Measurements from ENCODE around the gene TTC12.

TTC12 gene

DNA sequence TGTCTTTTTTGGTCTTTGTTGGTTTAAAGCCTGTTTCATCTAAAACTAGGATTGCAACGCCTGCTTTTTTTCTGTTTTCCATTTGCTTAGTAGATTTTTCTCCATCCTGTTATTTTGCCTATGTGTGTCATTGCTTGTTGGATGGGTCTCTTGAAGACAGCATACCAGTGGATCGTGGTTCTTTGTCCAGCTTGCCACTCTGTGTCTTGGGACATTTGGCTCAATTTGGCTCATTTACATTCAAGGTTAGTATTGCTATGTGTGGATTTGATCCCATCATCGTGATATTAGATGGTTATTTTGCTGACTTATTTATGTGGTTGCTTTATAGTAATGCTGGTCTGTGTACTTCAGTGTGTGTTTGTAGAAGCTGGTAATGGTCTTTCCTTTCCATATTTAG, 41.8 kb downstream of the TTC12 start:
- Histone ChIP-seq H3K4me2 (ENCODE audit: low read length) (no peak overlapping the region), H3K27me3 (ENCODE audit: control insufficient read depth, insufficient read depth, low read length) (no peaks in the 10 kb centered on the region), H3K4me1 (ENCODE audit: control insufficient read depth, insufficient read depth, low read length) (no peaks in the 10 kb centered on the region), H3K9ac (ENCODE audit: low read depth, low read length) (no peak overlapping the region), H3K9me3 (replicated peaks; ENCODE audit: low read length) (no peaks in the 10 kb centered on the region), H3K36me3 (ENCODE audit: insufficient read depth, low read length) (no peaks in the 10 kb centered on the region), H3K4me3 (ENCODE audit: low read length) (no peak overlapping the region)

DNA sequence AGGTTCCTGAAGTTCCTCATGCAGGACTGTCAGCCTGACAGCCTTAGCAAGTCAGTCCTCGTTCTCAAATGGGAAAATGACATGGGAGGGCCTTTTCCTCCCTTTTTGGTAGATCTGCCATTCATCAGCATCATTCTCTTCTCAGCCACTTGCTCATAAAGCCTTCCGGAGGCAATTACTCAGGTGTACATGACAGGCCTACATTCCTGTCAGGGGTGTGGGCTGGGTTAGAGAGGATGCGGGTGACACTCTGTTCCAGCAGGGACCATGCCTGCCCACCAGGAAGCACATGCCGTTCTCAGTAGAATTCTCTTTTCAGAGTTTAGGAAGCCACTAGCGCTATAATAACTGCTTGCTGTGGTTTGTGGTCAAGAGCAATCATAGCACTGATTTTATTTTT, 49.0 kb downstream of the TTC12 start:
- Histone ChIP-seq H3K4me2 (ENCODE audit: low read length) (no peak overlapping the region), H3K27me3 (ENCODE audit: control insufficient read depth, insufficient read depth, low read length) (no peaks in the 10 kb centered on the region), H3K4me1 (ENCODE audit: control insufficient read depth, insufficient read depth, low read length) (no peaks in the 10 kb centered on the region), H3K9me3 (replicated peaks; ENCODE audit: low read length) (no peaks in the 10 kb centered on the region), H3K4me3 (ENCODE audit: low read length) (no peak overlapping the region), H3K9ac (ENCODE audit: low read depth, low read length) (no peak overlapping the region), H3K36me3 (ENCODE audit: insufficient read depth, low read length) (peaks cover 12% of the 10 kb centered on the region)

- peaks cover 12% of the 10 kb centered on the region for H3K36me3 ChIP-seq (ENCODE audit: insufficient read depth, low read length)
These were observed 49.7 kb downstream of the TTC12 start for GRCh38 chr11:113363996-113364641.

GRCh38 chr11:113365895-113366294, 51.5 kb downstream of the TTC12 start:
- Histone ChIP-seq H3K4me2 (ENCODE audit: low read length) (no peak overlapping the region), H3K9ac (ENCODE audit: low read depth, low read length) (no peak overlapping the region), H3K36me3 (ENCODE audit: insufficient read depth, low read length) (peaks cover 12% of the 10 kb centered on the region), H3K9me3 (replicated peaks; ENCODE audit: low read length) (no peaks in the 10 kb centered on the region), H3K27me3 (ENCODE audit: control insufficient read depth, insufficient read depth, low read length) (no peaks in the 10 kb centered on the region), H3K4me1 (ENCODE audit: control insufficient read depth, insufficient read depth, low read length) (no peaks in the 10 kb centered on the region), H3K4me3 (ENCODE audit: low read length) (no peak overlapping the region)

More at GRCh38 chr11:113363996-113364641, 49.7 kb downstream of the TTC12 start:
- Histone ChIP-seq H3K4me1 (ENCODE audit: control insufficient read depth, insufficient read depth, low read length) (no peaks in the 10 kb centered on the region), H3K9me3 (replicated peaks; ENCODE audit: low read length) (no peaks in the 10 kb centered on the region), H3K4me2 (ENCODE audit: low read length) (no peak overlapping the region), H3K27me3 (ENCODE audit: control insufficient read depth, insufficient read depth, low read length) (no peaks in the 10 kb centered on the region), H3K4me3 (ENCODE audit: low read length) (no peak overlapping the region), H3K9ac (ENCODE audit: low read depth, low read length) (no peak overlapping the region)

- no peak overlapping the region for H3K9ac ChIP-seq (ENCODE audit: low read depth, low read length)
- H3K27me3 ChIP-seq (ENCODE audit: control insufficient read depth, insufficient read depth, low read length), result no peaks in the 10 kb centered on the region
- H3K4me3 ChIP-seq (ENCODE audit: low read length), result no peak overlapping the region
- H3K4me2 ChIP-seq (ENCODE audit: low read length), result no peak overlapping the region
- peaks cover 12% of the 10 kb centered on the region for H3K4me1 ChIP-seq (ENCODE audit: control insufficient read depth, insufficient read depth, low read length)
- H3K36me3 ChIP-seq (ENCODE audit: insufficient read depth, low read length), result peaks cover 7% of the 10 kb centered on the region
- H3K9me3 ChIP-seq (replicated peaks; ENCODE audit: low read length), result no peaks in the 10 kb centered on the region
These were observed 55.0 kb downstream of the TTC12 start for GRCh38 chr11:113369411-113369810.

GRCh38 chr11:113370634-113371033, 56.3 kb downstream of the TTC12 start:
- no peaks in the 10 kb centered on the region for H3K9me3 ChIP-seq (replicated peaks; ENCODE audit: low read length)
- H3K4me2 ChIP-seq (ENCODE audit: low read length), result no peak overlapping the region
- H3K9ac ChIP-seq (ENCODE audit: low read depth, low read length), result no peak overlapping the region
- peaks cover 12% of the 10 kb centered on the region for H3K4me1 ChIP-seq (ENCODE audit: control insufficient read depth, insufficient read depth, low read length)
- H3K27me3 ChIP-seq (ENCODE audit: control insufficient read depth, insufficient read depth, low read length), result no peaks in the 10 kb centered on the region
- H3K4me3 ChIP-seq (ENCODE audit: low read length), result no peak overlapping the region
- no peaks in the 10 kb centered on the region for H3K36me3 ChIP-seq (ENCODE audit: insufficient read depth, low read length)

- H3K4me2 ChIP-seq (ENCODE audit: low read length), result no peak overlapping the region
These were observed 57.9 kb downstream of the TTC12 start for GRCh38 chr11:113372309-113372708.

DNA sequence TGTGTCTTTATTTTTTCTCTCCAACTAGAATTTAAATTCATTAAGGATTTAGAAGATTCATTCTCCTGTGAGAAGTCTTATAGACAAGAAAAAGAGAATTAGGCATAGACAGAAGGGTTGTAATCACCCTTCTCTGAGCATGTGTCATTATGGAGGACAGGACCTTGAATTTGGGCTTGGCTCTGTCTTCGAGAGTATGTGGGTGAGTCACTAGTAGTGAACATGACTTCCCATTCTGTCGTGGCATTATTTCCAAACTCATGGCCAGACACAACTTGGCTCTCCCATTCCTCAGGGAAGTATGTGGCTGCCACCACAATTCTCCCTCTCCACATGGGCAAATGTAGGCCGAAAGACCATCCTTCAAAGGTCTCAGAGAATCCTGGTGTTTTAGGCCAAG, 58.9 kb downstream of the TTC12 start:
- H3K9ac ChIP-seq (ENCODE audit: low read depth, low read length), result no peak overlapping the region

More at GRCh38 chr11:113372309-113372708, 57.9 kb downstream of the TTC12 start:
- H3K9me3 ChIP-seq (replicated peaks; ENCODE audit: low read length), result no peaks in the 10 kb centered on the region
- H3K4me3 ChIP-seq (ENCODE audit: low read length), result no peak overlapping the region
- H3K4me1 ChIP-seq (ENCODE audit: control insufficient read depth, insufficient read depth, low read length), result peaks cover 12% of the 10 kb centered on the region
- no peak overlapping the region for H3K9ac ChIP-seq (ENCODE audit: low read depth, low read length)
- H3K36me3 ChIP-seq (ENCODE audit: insufficient read depth, low read length), result no peaks in the 10 kb centered on the region
- H3K27me3 ChIP-seq (ENCODE audit: control insufficient read depth, insufficient read depth, low read length), result peaks cover 6% of the 10 kb centered on the region

DNA sequence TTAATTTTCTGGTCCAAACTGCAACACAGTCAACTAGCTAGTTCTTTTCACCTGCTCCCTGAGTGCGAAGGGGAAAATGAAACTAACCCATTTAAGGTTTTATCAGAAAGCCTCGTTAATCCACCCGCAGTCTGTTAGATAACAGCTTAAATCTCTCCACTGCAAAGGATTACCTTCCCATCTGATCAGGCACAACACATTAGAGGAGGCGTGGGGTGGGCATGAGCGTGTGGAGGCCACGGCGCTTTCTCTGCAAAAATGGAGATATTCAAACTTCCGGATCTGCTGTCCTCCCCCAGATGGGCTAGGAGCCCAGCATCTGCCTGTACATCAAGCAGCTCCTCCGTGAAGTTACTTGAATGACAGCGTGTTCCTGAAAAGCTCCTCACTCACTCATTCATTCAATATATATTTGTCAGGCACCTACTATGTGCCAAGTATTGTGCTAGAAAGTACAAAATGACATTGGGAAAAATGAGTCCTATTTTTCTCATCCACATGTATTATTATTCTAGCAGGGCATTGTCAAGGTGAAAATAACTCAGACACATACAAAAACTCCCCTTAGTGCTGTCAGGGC, 59.7 kb downstream of the TTC12 start:
- H3K4me1 ChIP-seq (ENCODE audit: control insufficient read depth, insufficient read depth, low read length), result peaks cover 12% of the 10 kb centered on the region
- no peak overlapping the region for H3K4me3 ChIP-seq (ENCODE audit: low read length)
- no peak overlapping the region for H3K9ac ChIP-seq (ENCODE audit: low read depth, low read length)
- no peaks in the 10 kb centered on the region for H3K36me3 ChIP-seq (ENCODE audit: insufficient read depth, low read length)
- H3K4me2 ChIP-seq (ENCODE audit: low read length), result no peak overlapping the region
- no peaks in the 10 kb centered on the region for H3K9me3 ChIP-seq (replicated peaks; ENCODE audit: low read length)
- peaks cover 8% of the 10 kb centered on the region for H3K27me3 ChIP-seq (ENCODE audit: control insufficient read depth, insufficient read depth, low read length)

More for the DNA sequence above, 58.9 kb downstream of the TTC12 start:
- no peaks in the 10 kb centered on the region for H3K9me3 ChIP-seq (replicated peaks; ENCODE audit: low read length)
- H3K27me3 ChIP-seq (ENCODE audit: control insufficient read depth, insufficient read depth, low read length), result peaks cover 8% of the 10 kb centered on the region
- H3K4me2 ChIP-seq (ENCODE audit: low read length), result no peak overlapping the region
- no peak overlapping the region for H3K4me3 ChIP-seq (ENCODE audit: low read length)
- peaks cover 12% of the 10 kb centered on the region for H3K4me1 ChIP-seq (ENCODE audit: control insufficient read depth, insufficient read depth, low read length)
- H3K36me3 ChIP-seq (ENCODE audit: insufficient read depth, low read length), result no peaks in the 10 kb centered on the region

DNA sequence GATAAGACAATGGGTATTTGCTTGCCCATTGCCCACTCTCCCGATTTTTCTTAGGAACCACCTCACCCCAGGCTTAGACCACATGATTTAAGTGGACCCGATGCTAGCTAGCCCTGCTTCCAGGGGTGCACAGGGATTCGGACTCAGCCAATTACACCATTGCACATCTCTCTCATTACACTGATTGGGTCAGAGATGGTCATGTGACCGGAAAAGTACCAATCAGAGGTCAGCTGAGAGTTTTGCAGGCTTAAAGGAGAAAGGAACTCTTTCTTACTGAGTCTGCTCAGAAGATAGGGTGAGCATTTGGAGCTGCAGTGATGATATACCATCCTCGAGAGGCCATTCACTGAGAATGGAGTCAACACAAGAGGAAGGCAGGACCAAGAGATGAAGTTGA, 61.0 kb downstream of the TTC12 start:
- H3K36me3 ChIP-seq (ENCODE audit: insufficient read depth, low read length), result no peaks in the 10 kb centered on the region
- no peak overlapping the region for H3K4me2 ChIP-seq (ENCODE audit: low read length)
- no peak overlapping the region for H3K4me3 ChIP-seq (ENCODE audit: low read length)
- H3K9ac ChIP-seq (ENCODE audit: low read depth, low read length), result no peak overlapping the region
- H3K9me3 ChIP-seq (replicated peaks; ENCODE audit: low read length), result no peaks in the 10 kb centered on the region
- H3K4me1 ChIP-seq (ENCODE audit: control insufficient read depth, insufficient read depth, low read length), result peaks cover 12% of the 10 kb centered on the region
- H3K27me3 ChIP-seq (ENCODE audit: control insufficient read depth, insufficient read depth, low read length), result peaks cover 8% of the 10 kb centered on the region

GRCh38 chr11:113376156-113376555, 61.8 kb downstream of the TTC12 start:
- H3K9me3 ChIP-seq (replicated peaks; ENCODE audit: low read length), result no peaks in the 10 kb centered on the region
- no peaks in the 10 kb centered on the region for H3K36me3 ChIP-seq (ENCODE audit: insufficient read depth, low read length)
- H3K4me2 ChIP-seq (ENCODE audit: low read length), result no peak overlapping the region
- H3K4me3 ChIP-seq (ENCODE audit: low read length), result no peak overlapping the region
- H3K4me1 ChIP-seq (ENCODE audit: control insufficient read depth, insufficient read depth, low read length), result peaks cover 12% of the 10 kb centered on the region
- no peak overlapping the region for H3K9ac ChIP-seq (ENCODE audit: low read depth, low read length)
- peaks cover 8% of the 10 kb centered on the region for H3K27me3 ChIP-seq (ENCODE audit: control insufficient read depth, insufficient read depth, low read length)
